ENCODE data around the gene TENM4. TPM values are rescaled to one million over a fixed set of nuclear protein-coding genes. Genes with fewer than 3 reads are reported as not detected.

TENM4 gene
- total and polyA plus RNA-seq, 4 donors, result 0.02 to 0.33 (median 0.14) TPM

- TF ChIP-seq ZBTB33 (IDR thresholded peaks at IDR 0.05) (no peak), GABPA (IDR thresholded peaks at IDR 0.05 in 1 of 2, conservative IDR thresholded peaks at IDR 0.05 in 1 of 2) (no peak), CTCF (IDR thresholded peaks at IDR 0.05; ENCODE audit: low read depth, low read length, missing input control) (no peak), RAD21 (IDR thresholded peaks at IDR 0.05) (no peak), HNF4A (conservative IDR thresholded peaks at IDR 0.05) (no peak), ATF3 (IDR thresholded peaks at IDR 0.05) (no peak), NR2F2 (IDR thresholded peaks at IDR 0.05) (no peak), FOXA2 (IDR thresholded peaks at IDR 0.05) (no peak)
Measured at GRCh38 chr11:78869293-78869692, 571.5 kb downstream of the TENM4 start (continued).

GRCh38 chr11:78868563-78868962 lies 572.3 kb downstream of the TENM4 start:
- Histone ChIP-seq H3K27ac (ENCODE audit: low read depth in 1 of 2, low read length in 2 of 2) (no peak overlapping the region), H3K9ac (ENCODE audit: low read depth in 1 of 2, low read length in 2 of 2) (no peak overlapping the region), H3K4me1 (ENCODE audit: control insufficient read depth in 4 of 4, insufficient read depth in 4 of 4, low read length in 3 of 4) (no peaks in the 10 kb centered on the region), H3K36me3 (ENCODE audit: control insufficient read depth in 4 of 4, insufficient read depth in 3 of 4, low read depth in 1 of 4, low read length in 3 of 4) (no peaks in the 10 kb centered on the region), H3K27me3 (ENCODE audit: control insufficient read depth in 4 of 4, insufficient read depth in 4 of 4, low read length in 3 of 4) (no peaks in the 10 kb centered on the region), H3K9me3 (ENCODE audit: control insufficient read depth in 4 of 4, low read length in 3 of 4) (no peaks in the 10 kb centered on the region), H3K4me3 (ENCODE audit: low read depth in 1 of 3, low read length in 3 of 3) (no peak overlapping the region)
- 49% methylated on average over 4 of the region's 4 CpGs for WGBS
- TF ChIP-seq FOXA1 (IDR thresholded peaks at IDR 0.05), result no peak
- no peak for TF ChIP-seq SP1 (IDR thresholded peaks at IDR 0.05)
- TF ChIP-seq ZBTB33 (IDR thresholded peaks at IDR 0.05), result no peak
- no peak for TF ChIP-seq EGR1 (IDR thresholded peaks at IDR 0.05; ENCODE audit: low read depth in 2 of 2)
- TF ChIP-seq ATF3 (IDR thresholded peaks at IDR 0.05), result no peak
- no peak for TF ChIP-seq JUND (IDR thresholded peaks at IDR 0.05)
- no peak for TF ChIP-seq REST (IDR thresholded peaks at IDR 0.05)
- no peak for TF ChIP-seq RXRA (IDR thresholded peaks at IDR 0.05)
- no peak for TF ChIP-seq CTCF (IDR thresholded peaks at IDR 0.05; ENCODE audit: low read depth, low read length, missing input control)
- TF ChIP-seq FOXA2 (IDR thresholded peaks at IDR 0.05), result no peak
- no peak for TF ChIP-seq RAD21 (IDR thresholded peaks at IDR 0.05)
- TF ChIP-seq MAX (IDR thresholded peaks at IDR 0.05), result no peak
- TF ChIP-seq TAF1 (conservative IDR thresholded peaks at IDR 0.05), result no peak
- TF ChIP-seq NR2F2 (IDR thresholded peaks at IDR 0.05), result no peak
- no peak for TF ChIP-seq GABPA (IDR thresholded peaks at IDR 0.05 in 1 of 2, conservative IDR thresholded peaks at IDR 0.05 in 1 of 2)
- no peak for TF ChIP-seq HNF4A (conservative IDR thresholded peaks at IDR 0.05)
- TF ChIP-seq YY1 (IDR thresholded peaks at IDR 0.05), result no peak
- TF ChIP-seq HNF4G (IDR thresholded peaks at IDR 0.05), result no peak
- no peak for DNase-seq (ENCODE audit: low spot score)
